ENCODE data around the gene ELSPBP1.

DNA sequence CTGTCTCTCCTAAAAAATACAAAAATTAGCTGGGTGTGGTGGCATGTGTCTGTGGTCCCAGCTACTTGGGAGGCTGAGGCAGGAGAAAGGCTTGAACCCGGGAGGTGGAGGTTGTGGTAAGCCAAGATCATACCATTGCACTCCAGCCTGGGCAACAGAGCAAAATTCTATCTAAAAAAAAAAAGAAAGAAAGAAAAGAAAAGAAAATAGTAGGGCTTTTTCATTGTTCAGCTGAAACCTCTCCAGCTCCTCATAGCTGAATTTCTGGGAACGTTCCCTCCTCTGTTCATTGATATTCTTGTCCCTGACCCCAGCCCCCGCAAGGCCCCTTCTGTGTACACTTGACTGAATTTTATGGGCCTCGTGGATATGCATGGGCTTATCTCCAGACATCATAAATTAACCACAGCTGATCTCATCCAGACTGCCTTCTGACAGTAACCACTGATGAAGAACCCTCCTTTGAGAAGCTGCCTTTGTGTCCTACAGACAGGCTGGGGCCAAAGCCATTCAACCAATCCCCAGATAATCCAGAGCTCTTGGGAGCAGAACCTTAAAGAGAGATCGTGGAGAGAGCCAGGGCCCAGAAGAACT is at the start of gene ELSPBP1:
- TF ChIP-seq, protein P1, sequence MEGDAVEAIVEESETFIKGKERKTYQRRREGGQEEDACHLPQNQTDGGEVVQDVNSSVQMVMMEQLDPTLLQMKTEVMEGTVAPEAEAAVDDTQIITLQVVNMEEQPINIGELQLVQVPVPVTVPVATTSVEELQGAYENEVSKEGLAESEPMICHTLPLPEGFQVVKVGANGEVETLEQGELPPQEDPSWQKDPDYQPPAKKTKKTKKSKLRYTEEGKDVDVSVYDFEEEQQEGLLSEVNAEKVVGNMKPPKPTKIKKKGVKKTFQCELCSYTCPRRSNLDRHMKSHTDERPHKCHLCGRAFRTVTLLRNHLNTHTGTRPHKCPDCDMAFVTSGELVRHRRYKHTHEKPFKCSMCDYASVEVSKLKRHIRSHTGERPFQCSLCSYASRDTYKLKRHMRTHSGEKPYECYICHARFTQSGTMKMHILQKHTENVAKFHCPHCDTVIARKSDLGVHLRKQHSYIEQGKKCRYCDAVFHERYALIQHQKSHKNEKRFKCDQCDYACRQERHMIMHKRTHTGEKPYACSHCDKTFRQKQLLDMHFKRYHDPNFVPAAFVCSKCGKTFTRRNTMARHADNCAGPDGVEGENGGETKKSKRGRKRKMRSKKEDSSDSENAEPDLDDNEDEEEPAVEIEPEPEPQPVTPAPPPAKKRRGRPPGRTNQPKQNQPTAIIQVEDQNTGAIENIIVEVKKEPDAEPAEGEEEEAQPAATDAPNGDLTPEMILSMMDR (conservative IDR thresholded peaks at IDR 0.05; ENCODE audit: low read depth in 2 of 2) = no peak
- no peak for TF ChIP-seq POLR2AphosphoS5 (IDR thresholded peaks at IDR 0.05; ENCODE audit: low read depth)
- TF ChIP-seq, protein P2, sequence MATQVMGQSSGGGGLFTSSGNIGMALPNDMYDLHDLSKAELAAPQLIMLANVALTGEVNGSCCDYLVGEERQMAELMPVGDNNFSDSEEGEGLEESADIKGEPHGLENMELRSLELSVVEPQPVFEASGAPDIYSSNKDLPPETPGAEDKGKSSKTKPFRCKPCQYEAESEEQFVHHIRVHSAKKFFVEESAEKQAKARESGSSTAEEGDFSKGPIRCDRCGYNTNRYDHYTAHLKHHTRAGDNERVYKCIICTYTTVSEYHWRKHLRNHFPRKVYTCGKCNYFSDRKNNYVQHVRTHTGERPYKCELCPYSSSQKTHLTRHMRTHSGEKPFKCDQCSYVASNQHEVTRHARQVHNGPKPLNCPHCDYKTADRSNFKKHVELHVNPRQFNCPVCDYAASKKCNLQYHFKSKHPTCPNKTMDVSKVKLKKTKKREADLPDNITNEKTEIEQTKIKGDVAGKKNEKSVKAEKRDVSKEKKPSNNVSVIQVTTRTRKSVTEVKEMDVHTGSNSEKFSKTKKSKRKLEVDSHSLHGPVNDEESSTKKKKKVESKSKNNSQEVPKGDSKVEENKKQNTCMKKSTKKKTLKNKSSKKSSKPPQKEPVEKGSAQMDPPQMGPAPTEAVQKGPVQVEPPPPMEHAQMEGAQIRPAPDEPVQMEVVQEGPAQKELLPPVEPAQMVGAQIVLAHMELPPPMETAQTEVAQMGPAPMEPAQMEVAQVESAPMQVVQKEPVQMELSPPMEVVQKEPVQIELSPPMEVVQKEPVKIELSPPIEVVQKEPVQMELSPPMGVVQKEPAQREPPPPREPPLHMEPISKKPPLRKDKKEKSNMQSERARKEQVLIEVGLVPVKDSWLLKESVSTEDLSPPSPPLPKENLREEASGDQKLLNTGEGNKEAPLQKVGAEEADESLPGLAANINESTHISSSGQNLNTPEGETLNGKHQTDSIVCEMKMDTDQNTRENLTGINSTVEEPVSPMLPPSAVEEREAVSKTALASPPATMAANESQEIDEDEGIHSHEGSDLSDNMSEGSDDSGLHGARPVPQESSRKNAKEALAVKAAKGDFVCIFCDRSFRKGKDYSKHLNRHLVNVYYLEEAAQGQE (IDR thresholded peaks at IDR 0.05; ENCODE audit: unreplicated experiment) = no peak
- no peak for TF ChIP-seq EZH2 (IDR thresholded peaks at IDR 0.05; ENCODE audit: low read depth, unreplicated experiment)
